K562 (cell line): ENCODE results near the gene ADAMTS14. TPM values are rescaled to one million over a fixed set of nuclear protein-coding genes. Genes with fewer than 3 reads are reported as not detected.

Experiments
- ATAC-seq: fragments of 200-7000 bp; cut with Tn5 transposase; 3 replicates; pipeline ENCODE4 v1.9.1; 2020; ENCODE audit warnings: moderate library complexity
- BruUV-seq: library from RNA; stranded (reverse); fragments of 400-500 nt; replicated peaks from 2 replicates; lab custom pipeline; 2021; lab: Mats Ljungman, UMichigan
- CTCF ChIA-PET: fragments of 300-600 bp; formaldehyde crosslinking; extraction: SDS; loops from one replicate; lab custom pipeline; 2021; ENCODE audit warnings: low intra/inter-chr PET ratio; lab: Yijun Ruan, JAX
- POLR2A ChIA-PET: fragments of 300-600, 350-650 bp; sonication (Branson Sonifier 250); formaldehyde crosslinking; extraction: SDS; loops from one replicate; lab custom pipeline; 2021; ENCODE audit warnings: antibody characterized with exemption, inconsistent platforms; lab: Yijun Ruan, JAX
- DNase-seq, 4 experiments: peaks; one replicate each; pipeline versions ENCODE4 v3.0.0 to v3.0.0-alpha.2; 2011 to 2018; ENCODE audit warnings: low spot score in 3 of 4, mixed read lengths in 3 of 4; ENCODE audit errors: extremely low read depth in 1 of 4
- FAIRE-seq: peaks from 2 replicates; lab custom pipeline; 2011; peaks lifted over from hg19 to GRCh38; lab: Jason Lieb, UNC
- H2AFZ ChIP-seq: 2 replicates; pipeline ENCODE4 v1.6.0; 2011; ENCODE audit warnings: low read depth, low read length, control low read depth, inconsistent platforms
- H3K27ac ChIP-seq: fragments of 200-600 bp; 3 replicates; pipeline ENCODE4 v1.8.0; 2011; ENCODE audit warnings: low read depth, mild to moderate bottlenecking, control low read depth, inconsistent platforms, low read length, moderate library complexity, mixed read lengths; ENCODE audit errors: extremely low read depth
- H3K27me3 ChIP-seq, 2 experiments: fragments of 300-600 bp in 1 of 2; 2 replicates in 1 of 2; 3 replicates in 1 of 2; pipeline versions ENCODE4 v1.6.0 to v1.8.0; 2011; ENCODE audit warnings: inconsistent platforms in 2 of 2, low read length in 2 of 2, mild to moderate bottlenecking in 1 of 2, mixed read lengths in 1 of 2, moderate library complexity in 1 of 2; ENCODE audit not compliant: control insufficient read depth in 2 of 2, insufficient read depth in 2 of 2
- H3K36me3 ChIP-seq: fragments of 300-600 bp; 3 replicates; pipeline ENCODE4 v1.8.0; 2011; ENCODE audit warnings: mild to moderate bottlenecking, low read length, inconsistent platforms; ENCODE audit not compliant: control insufficient read depth, insufficient read depth
- H3K4me1 ChIP-seq, 2 experiments: fragments of 200-600 bp in 1 of 2; replicated peaks in 1 of 2; 2 replicates in 1 of 2; 3 replicates in 1 of 2; pipeline versions ENCODE4 v1.5.1 to v1.8.0; 2011; ENCODE audit warnings: inconsistent platforms in 2 of 2, low read length in 2 of 2, mild to moderate bottlenecking in 1 of 2, mixed read lengths in 1 of 2, moderate library complexity in 1 of 2; ENCODE audit not compliant: control insufficient read depth in 2 of 2, insufficient read depth in 2 of 2
- H3K4me2 ChIP-seq: 2 replicates; pipeline ENCODE4 v1.6.1; 2011; ENCODE audit warnings: low read length, control low read depth, inconsistent platforms, mixed read lengths; ENCODE audit not compliant: insufficient read depth
- H3K4me3 ChIP-seq: fragments of 200-600 bp; sonication (generic), shearing (Covaris generic); 2 replicates; pipeline ENCODE4 v1.5.1; 2016; ENCODE audit warnings: control low read depth, inconsistent platforms
- H3K79me2 ChIP-seq: fragments of 200-600 bp; 3 replicates; pipeline ENCODE4 v1.8.0; 2011; ENCODE audit warnings: low read length, inconsistent platforms; ENCODE audit not compliant: control insufficient read depth, insufficient read depth
- H3K9ac ChIP-seq, 2 experiments: 2 replicates each; pipeline versions ENCODE4 v1.6.0 to v1.6.1; 2011; ENCODE audit warnings: low read depth in 2 of 2, low read length in 2 of 2, control low read depth in 1 of 2, inconsistent platforms in 1 of 2, mild to moderate bottlenecking in 1 of 2, mixed read lengths in 1 of 2; ENCODE audit not compliant: insufficient read depth in 1 of 2
- H3K9me1 ChIP-seq: one replicate; pipeline ENCODE4 v1.6.0; 2011; ENCODE audit warnings: inconsistent platforms, mild to moderate bottlenecking, low read length, moderate library complexity; ENCODE audit not compliant: control insufficient read depth, insufficient read depth
- H3K9me3 ChIP-seq: replicated peaks from 2 replicates; pipeline ENCODE4 v1.5.1; 2011; ENCODE audit warnings: low read depth, low read length, inconsistent platforms; ENCODE audit not compliant: control insufficient read depth, insufficient read depth
- H4K20me1 ChIP-seq: replicated peaks from 2 replicates; pipeline ENCODE4 v1.6.1; 2011; ENCODE audit warnings: low read length, inconsistent platforms, mixed read lengths; ENCODE audit not compliant: control insufficient read depth, insufficient read depth
- BCOR ChIP-seq: fragments of 450-650 bp; IDR thresholded peaks from 2 replicates; pipeline ENCODE4 v1.6.1; 2016
- CTBP1 ChIP-seq: fragments of 450-650 bp; IDR thresholded peaks from 2 replicates; pipeline ENCODE4 v1.6.1; 2016; ENCODE audit warnings: borderline replicate concordance
- ELF2 ChIP-seq: fragments of 250-450 bp; sonication (Bioruptor Pico); IDR thresholded peaks from 2 replicates; pipeline ENCODE4 v1.5.0; 2021; ENCODE audit warnings: mild to moderate bottlenecking
- FOXA1 ChIP-seq: fragments of 450-650 bp; IDR thresholded peaks from 2 replicates; pipeline ENCODE4 v1.6.1; 2016; ENCODE audit warnings: mild to moderate bottlenecking, borderline replicate concordance
- KDM1A ChIP-seq, 2 experiments: fragments of 450-650 bp; IDR thresholded peaks; 2 replicates each; pipeline ENCODE4 v1.6.1; 2016; ENCODE audit warnings: mild to moderate bottlenecking in 2 of 2
- KDM5B ChIP-seq: fragments of 200-600 bp; sonication (generic); IDR thresholded peaks from 2 replicates; pipeline ENCODE4 v1.6.1; 2012; ENCODE audit warnings: low read depth, mild to moderate bottlenecking, moderate library complexity, low read length, control low read depth, inconsistent platforms; ENCODE audit not compliant: insufficient replicate concordance
- KLF10 ChIP-seq: fragments of 250-450 bp; sonication (Bioruptor Pico); IDR thresholded peaks from 2 replicates; pipeline ENCODE4 v1.6.1; 2021; ENCODE audit warnings: matching md5 sums
- NFIC ChIP-seq: fragments of 450-650 bp; IDR thresholded peaks from 2 replicates; pipeline ENCODE4 v1.6.1; 2017; ENCODE audit warnings: mild to moderate bottlenecking, inconsistent platforms
- NONO ChIP-seq, 2 experiments: fragments of 200-400 bp in 1 of 2; fragments of 450-650 bp in 1 of 2; formaldehyde crosslinking in 1 of 2; IDR thresholded peaks; 2 replicates each; pipeline ENCODE4 v1.6.1; 2017; ENCODE audit warnings: low read depth in 2 of 2, mild to moderate bottlenecking in 2 of 2, moderate library complexity in 2 of 2, low read length in 1 of 2
- RAD21 ChIP-seq, 2 experiments: fragments of 250-450 bp in 1 of 2; fragments of 450-650 bp in 1 of 2; sonication (Bioruptor Pico) in 1 of 2; formaldehyde crosslinking in 1 of 2; IDR thresholded peaks in 1 of 2; conservative IDR thresholded peaks in 1 of 2; 2 replicates each; pipeline versions ENCODE4 v1.4.0 to v1.8.0; 2020 to 2022; ENCODE audit warnings: mild to moderate bottlenecking in 2 of 2, moderate library complexity in 1 of 2
- RBM25 ChIP-seq: fragments of 200-400 bp; formaldehyde crosslinking; IDR thresholded peaks from 2 replicates; pipeline ENCODE4 v1.6.1; 2018; ENCODE audit warnings: low read length, low read depth, moderate library complexity; ENCODE audit not compliant: severe bottlenecking
- RCOR1 ChIP-seq, 2 experiments: IDR thresholded peaks; 2 replicates each; pipeline ENCODE4 v1.6.1; 2012; ENCODE audit warnings: low read depth in 2 of 2, low read length in 2 of 2, borderline replicate concordance in 1 of 2, improper control_type of control experiment in 1 of 2
- TGIF2 ChIP-seq: sonication (generic); formaldehyde crosslinking; IDR thresholded peaks from 2 replicates; pipeline ENCODE4 v1.8.1; 2022; ENCODE audit warnings: mild to moderate bottlenecking, missing genetic modification reagents, moderate library complexity
- ZFP36 ChIP-seq: fragments of 150-350 bp; IDR thresholded peaks from 2 replicates; pipeline ENCODE4 v1.6.1; 2018; ENCODE audit warnings: low read length, low read depth; ENCODE audit not compliant: partially characterized antibody
- ZFX ChIP-seq: sonication (generic); formaldehyde crosslinking; IDR thresholded peaks from 2 replicates; pipeline ENCODE4 v1.8.0; 2022; ENCODE audit warnings: mild to moderate bottlenecking, missing genetic modification reagents, moderate library complexity
- ZZZ3 ChIP-seq: fragments of 450-650 bp; IDR thresholded peaks from 2 replicates; pipeline ENCODE4 v1.6.1; 2016; ENCODE audit warnings: antibody characterized with exemption, mild to moderate bottlenecking, moderate library complexity
- WGBS: fragments of 100-300 bp; shearing (Covaris generic); methylation state at CpG from one replicate; pipeline ENCODE4 v1.1.6; 2016; ENCODE audit warnings: low coverage, mixed read lengths; ENCODE audit not compliant: insufficient coverage; ENCODE audit errors: missing lambda C conversion rate; 5-methylcytosine and 5-hydroxymethylcytosine counted together
- in situ Hi-C: fragments of 300-500 bp; cut with MboI; formaldehyde crosslinking; loops from 4 replicates; pipeline ENCODE4 v1.15.0; 2018; ENCODE audit warnings: inconsistent platforms, mixed read lengths
- intact Hi-C: fragments of 100-400 bp; cut with micrococcal nuclease; formaldehyde crosslinking; loops from 2 replicates; pipeline ENCODE4 v1.14.2; 2022
- polyA plus RNA-seq, 8 experiments: library from polyadenylated mRNA; depleted of rRNA in 4 of 8; stranded (reverse) in 5 of 8; unstranded in 3 of 8; fragments of >200 nt; fragmentation: Nextera tagmentation in 2 of 8; fragmentation: Illumina TruSeq in 1 of 8; extraction: Ambion mirVana in 2 of 8; extraction: Trizol in 1 of 8; gene quantifications; 2 replicates each; pipeline versions ENCODE4 v1.2.1 to v1.2.3, GENCODE V29; 2011 to 2014; ENCODE audit warnings: inconsistent platforms in 1 of 8, missing spikeins in 1 of 8
- total RNA-seq, 7 experiments: library from RNA; depleted of rRNA in 6 of 7; stranded (reverse); fragments of >200 nt in 6 of 7; fragmentation: Illumina TruSeq in 2 of 7; extraction: Trizol in 2 of 7; gene quantifications; 2 replicates each; pipeline versions ENCODE4 v1.2.1 to v1.2.3, GENCODE V29; 2011 to 2021; ENCODE audit warnings: low replicate concordance in 1 of 7

Gene ADAMTS14
- total and polyA plus RNA-seq, 9 of the 15 experiments (the other 6 are each of a cell fraction or from before 2014, with no cell fraction given): 0.04 to 37.4 (median 15.9) TPM

DNA sequence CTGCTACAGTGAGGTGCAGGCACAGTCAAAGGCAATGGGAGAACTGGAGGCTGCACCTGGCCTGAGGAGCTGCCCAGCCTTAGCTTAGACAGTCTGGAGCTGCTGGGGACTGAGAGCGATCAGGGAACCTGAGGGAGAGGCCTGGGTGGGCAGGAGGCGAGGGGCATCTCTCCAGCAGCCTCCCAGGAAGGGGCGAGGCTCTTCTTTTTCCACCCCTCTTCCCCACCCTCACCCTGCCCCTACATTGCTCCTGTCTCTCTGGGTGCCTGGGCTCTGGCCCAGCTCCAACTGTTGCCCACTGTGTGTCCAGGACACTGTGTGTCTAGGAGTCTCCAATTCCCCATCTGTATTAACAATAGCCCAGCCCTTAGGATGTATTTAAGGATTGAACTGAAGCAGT lies 76.0 kb downstream of the ADAMTS14 start:
- Histone ChIP-seq H3K4me1 (peaks cover 20 to 30% of the 10 kb centered on the region in 2 experiments), H3K79me2 (peaks cover 18% of the 10 kb centered on the region; the same call in 1 of the 3 replicates)
- no peak for FAIRE-seq
- no peak for TF ChIP-seq KLF10
- TF ChIP-seq NFIC: peak; percentile 12; the same call in 1 of the 2 replicates
- TF ChIP-seq, all 486 proteins: peak for 1
- no peak overlapping the region for H3K9ac ChIP-seq
- no peaks in the 10 kb centered on the region for H3K27me3 ChIP-seq
- H2AFZ ChIP-seq: no peak overlapping the region
- no peak overlapping the region for H3K27ac ChIP-seq
- DNase-seq (no peak), ATAC-seq (no peak)
- ChIA-PET CTCF (no interaction called here), POLR2A (interaction anchor here (0.6 to 1.3 kb wide), 2 partner anchors 10 to 130 kb away, joined by 3 to 7 read pairs; no protein-coding TSS in a partner anchor)
- H3K36me3 ChIP-seq: peaks cover 85% of the 10 kb centered on the region
- H3K9me1 ChIP-seq: no peaks in the 10 kb centered on the region
- no peaks in the 10 kb centered on the region for H4K20me1 ChIP-seq
- H3K9me3 ChIP-seq: no peaks in the 10 kb centered on the region
- no peak overlapping the region for H3K4me3 ChIP-seq
- WGBS: 85% methylated on average over 2 of the region's 3 CpGs
- in situ Hi-C loops: loop anchor here (5.0 kb wide), 1 partner anchor 126 kb away; no protein-coding TSS in a partner anchor
- BruUV-seq: no TSS peak
- H3K4me2 ChIP-seq: no peak overlapping the region
- intact Hi-C loops: no loop called here

DNA sequence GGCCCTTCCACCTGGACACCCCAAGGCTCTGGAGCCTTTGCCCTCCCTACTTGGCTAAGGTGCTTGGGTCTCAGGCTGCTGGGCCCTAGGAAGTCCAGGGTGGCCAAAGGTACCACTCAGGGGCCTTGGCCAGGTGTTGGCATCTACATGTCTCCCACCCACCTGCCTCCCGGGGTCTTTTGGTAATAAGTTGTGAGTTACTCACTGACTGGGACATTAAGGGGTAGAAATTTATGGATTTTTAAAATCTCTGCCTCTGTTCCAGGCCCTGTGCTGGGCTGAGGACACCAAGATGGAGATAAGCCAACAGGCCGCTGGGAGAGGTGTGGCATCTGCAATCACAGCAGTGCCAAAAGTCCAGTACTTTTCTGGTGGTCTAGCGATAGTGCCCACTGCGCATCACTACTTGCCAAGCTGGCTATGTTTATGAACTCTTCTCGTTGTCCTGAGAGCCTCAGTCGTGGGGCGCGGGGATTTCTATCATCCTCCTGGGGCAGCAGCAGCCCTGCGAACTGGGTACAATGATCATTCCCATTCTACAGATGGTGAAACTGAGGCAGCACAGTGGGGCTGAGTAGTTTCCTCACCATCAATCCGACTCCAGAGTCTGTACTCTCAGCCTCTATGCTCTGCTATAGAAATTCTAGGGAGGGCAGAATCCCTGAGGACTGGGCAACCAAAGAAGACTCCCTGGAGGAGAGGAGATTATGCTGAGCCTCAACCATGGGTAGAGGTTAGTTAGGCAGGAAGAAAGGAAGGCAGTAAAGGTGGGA lies 76.7 kb downstream of the ADAMTS14 start:
- Histone ChIP-seq H3K79me2 (peaks cover 11% of the 10 kb centered on the region; the same call in 1 of the 3 replicates), H3K9ac (no peak overlapping the region), H3K9me3 (no peaks in the 10 kb centered on the region), H3K4me2 (no peak overlapping the region), H2AFZ (no peak overlapping the region), H4K20me1 (no peaks in the 10 kb centered on the region), H3K36me3 (peaks cover 85% of the 10 kb centered on the region), H3K4me1 (peaks cover 14 to 27% of the 10 kb centered on the region in 2 experiments), H3K4me3 (no peak overlapping the region), H3K27ac (no peak overlapping the region), H3K9me1 (no peaks in the 10 kb centered on the region), H3K27me3 (no peaks in the 10 kb centered on the region)
- POLR2A ChIA-PET: interaction anchor here (0.6 to 1.3 kb wide), 2 partner anchors 11 to 129 kb away, joined by 3 to 7 read pairs; no protein-coding TSS in a partner anchor
- DNase-seq: no peak
- 90% methylated on average over 10 of the region's 10 CpGs for WGBS
- intact Hi-C loops: no loop called here
- BruUV-seq: no TSS peak
- CTCF ChIA-PET: no interaction called here
- in situ Hi-C loops: loop anchor here (5.0 kb wide), 1 partner anchor 127 kb away; no protein-coding TSS in a partner anchor
- ATAC-seq: no peak
- FAIRE-seq: no peak
- TF ChIP-seq RBM25: peak; percentile 91
- peak; percentile 81 for TF ChIP-seq BCOR
- TF ChIP-seq NONO (IDR thresholded peaks at IDR 0.05; ENCODE audit: low read depth in 2 of 2, low read length in 1 of 2): no peak
- TF ChIP-seq RCOR1 (IDR thresholded peaks at IDR 0.05; ENCODE audit: borderline replicate concordance in 1 of 2, low read depth in 2 of 2, low read length in 2 of 2): peak in 1 of 2 experiments; percentile 40; a peak in 1 of 4 replicates
- TF ChIP-seq ZFP36: peak; percentile 70
- no peak for TF ChIP-seq FOXA1
- TF ChIP-seq ELF2 (CRISPR knock-in tag): no peak
- no peak for TF ChIP-seq CTBP1
- TF ChIP-seq TGIF2 (CRISPR knock-in tag): no peak
- TF ChIP-seq RAD21 (CRISPR knock-in tag; conservative IDR thresholded peaks at IDR 0.05 in 1 of 2, IDR thresholded peaks at IDR 0.05 in 1 of 2): no peak
- TF ChIP-seq KDM5B: no peak
- TF ChIP-seq ZZZ3: no peak
- TF ChIP-seq ZFX (CRISPR knock-in tag): no peak
- peak in 1 of 2 experiments; percentile 44; a peak in 1 of 4 replicates for TF ChIP-seq KDM1A (IDR thresholded peaks at IDR 0.05)
